Liver (tissue), 3 donors: Measurements from ENCODE around the gene RABAC1.

ENCODE experiments used
- TAF1 ChIP-seq: conservative IDR thresholded peaks from 2 replicates; pipeline ENCODE4 v1.6.1; 2016; ENCODE audit warnings: antibody characterized with exemption, mild to moderate bottlenecking
- TF ChIP-seq, protein P1 (sequence below): fragments of 150-350 bp; IDR thresholded peaks from 2 replicates; pipeline ENCODE4 v1.5.1; 2017; ENCODE audit warnings: improper control_type of control experiment, low read depth, low read length; ENCODE audit not compliant: missing input control
- TF ChIP-seq, protein P2 (sequence below): IDR thresholded peaks from 2 replicates; pipeline ENCODE4 v1.6.1; 2016; ENCODE audit warnings: antibody characterized with exemption
- donor health status: healthy.
- donor health status: healthy.

DNA sequence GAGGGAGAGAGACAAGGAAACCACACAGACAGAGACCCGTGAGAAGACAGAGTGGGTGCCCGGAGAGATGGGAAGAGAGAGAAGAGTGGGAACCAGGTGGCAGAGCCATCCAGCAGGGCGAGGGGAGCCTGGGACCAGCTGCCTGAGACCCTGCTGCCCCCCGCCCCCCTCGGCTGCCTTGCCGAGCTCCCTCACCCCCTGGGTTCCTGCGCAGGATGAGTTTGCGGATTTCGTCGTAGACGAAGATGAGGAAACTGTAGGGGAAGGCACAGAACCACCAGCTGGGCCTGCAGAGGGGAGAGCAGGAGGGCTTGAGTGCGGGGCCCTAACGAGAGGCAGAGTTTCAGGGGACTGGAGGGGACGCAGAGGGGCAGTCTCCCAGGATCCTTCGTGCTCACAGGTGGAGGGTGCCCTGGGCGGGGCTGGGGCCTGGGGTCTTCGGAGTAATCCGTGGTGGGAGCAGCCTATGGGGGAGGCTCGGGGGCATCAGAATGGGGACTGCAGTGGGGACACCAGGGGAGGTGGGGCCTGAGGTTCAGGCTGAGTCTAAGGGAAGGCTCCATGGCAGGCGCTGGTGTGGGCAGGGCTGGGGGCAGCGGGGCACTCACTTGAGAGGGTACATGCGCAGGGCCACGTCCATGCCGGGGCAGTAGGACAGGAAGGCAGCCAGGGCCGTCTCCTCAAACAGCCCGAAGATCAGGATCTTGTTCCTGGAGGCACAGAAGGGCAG is 8.1 kb upstream of the RABAC1 start:
- TF ChIP-seq, protein P1, sequence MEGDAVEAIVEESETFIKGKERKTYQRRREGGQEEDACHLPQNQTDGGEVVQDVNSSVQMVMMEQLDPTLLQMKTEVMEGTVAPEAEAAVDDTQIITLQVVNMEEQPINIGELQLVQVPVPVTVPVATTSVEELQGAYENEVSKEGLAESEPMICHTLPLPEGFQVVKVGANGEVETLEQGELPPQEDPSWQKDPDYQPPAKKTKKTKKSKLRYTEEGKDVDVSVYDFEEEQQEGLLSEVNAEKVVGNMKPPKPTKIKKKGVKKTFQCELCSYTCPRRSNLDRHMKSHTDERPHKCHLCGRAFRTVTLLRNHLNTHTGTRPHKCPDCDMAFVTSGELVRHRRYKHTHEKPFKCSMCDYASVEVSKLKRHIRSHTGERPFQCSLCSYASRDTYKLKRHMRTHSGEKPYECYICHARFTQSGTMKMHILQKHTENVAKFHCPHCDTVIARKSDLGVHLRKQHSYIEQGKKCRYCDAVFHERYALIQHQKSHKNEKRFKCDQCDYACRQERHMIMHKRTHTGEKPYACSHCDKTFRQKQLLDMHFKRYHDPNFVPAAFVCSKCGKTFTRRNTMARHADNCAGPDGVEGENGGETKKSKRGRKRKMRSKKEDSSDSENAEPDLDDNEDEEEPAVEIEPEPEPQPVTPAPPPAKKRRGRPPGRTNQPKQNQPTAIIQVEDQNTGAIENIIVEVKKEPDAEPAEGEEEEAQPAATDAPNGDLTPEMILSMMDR: no peak
- no peak for TF ChIP-seq TAF1
- TF ChIP-seq, protein P2, sequence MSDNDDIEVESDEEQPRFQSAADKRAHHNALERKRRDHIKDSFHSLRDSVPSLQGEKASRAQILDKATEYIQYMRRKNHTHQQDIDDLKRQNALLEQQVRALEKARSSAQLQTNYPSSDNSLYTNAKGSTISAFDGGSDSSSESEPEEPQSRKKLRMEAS: no peak
